Measurements from ENCODE around the gene TNMD. TPM values are rescaled to one million over a fixed set of nuclear protein-coding genes. Genes with fewer than 3 reads are reported as not detected.

TNMD gene
- total and polyA plus RNA-seq, 8 donors = 0.46 to 0.61 TPM; not detected in 6

GRCh38 chrX:100647739-100648138 lies 63.0 kb downstream of the TNMD start:
- 55 to 69% methylated on average over 2 of the region's 2 CpGs for WGBS, 2 donors
- Histone ChIP-seq H3K27ac (no peak overlapping the region), H3K36me3 (no peaks in the 10 kb centered on the region), H3K27me3 (no peaks in the 10 kb centered on the region), H3K9me3 (no peaks in the 10 kb centered on the region), H3K4me3 (no peak overlapping the region), H3K4me1 (no peaks in the 10 kb centered on the region)
- ATAC-seq (no peak), DNase-seq (no peak), FAIRE-seq (no peak)
- TF ChIP-seq CTCF (IDR thresholded peaks at IDR 0.05) = no peak
- intact Hi-C loops (cut with DNase I) = no loop called here

GRCh38 chrX:100648458-100649417 lies 64.0 kb downstream of the TNMD start:
- no peaks in the 10 kb centered on the region for H3K9me3 ChIP-seq
- TF ChIP-seq CTCF (IDR thresholded peaks at IDR 0.05) = no peak
- intact Hi-C loops (cut with DNase I) = no loop called here
- no peak for DNase-seq
- 58 to 67% methylated on average over 8 of the region's 8 CpGs for WGBS, 2 donors
- H3K4me1 ChIP-seq = no peaks in the 10 kb centered on the region
- no peaks in the 10 kb centered on the region for H3K27me3 ChIP-seq
- H3K36me3 ChIP-seq = no peaks in the 10 kb centered on the region
- FAIRE-seq = no peak
- H3K4me3 ChIP-seq = no peak overlapping the region
- peak in 3 of 4 donors; percentile 12 to 36 (median 31) for ATAC-seq
- peak overlapping the region in 2 of 4 donors; percentile 31 to 60 for H3K27ac ChIP-seq

Other genes starting within 250 kb of the TNMD start
- under 1 TPM; 0.14 to 0.44 (median 0.25) TPM for gene PCDH19, start 174.7 kb upstream of the TNMD start, total RNA-seq
- under 1 TPM; 0.08 to 0.14 TPM for gene PCDH19, start 174.7 kb upstream of the TNMD start, polyA plus RNA-seq
- 10 to 100 TPM in 4 of 6 donors, 1 to 10 TPM in 2; 8.6 to 24.3 (median 12.1) TPM for gene TSPAN6, start 51.9 kb downstream of the TNMD start, total RNA-seq
- gene TSPAN6, start 51.9 kb downstream of the TNMD start, polyA plus RNA-seq = 10 to 100 TPM; 11.4 to 22.8 TPM
- 10 to 100 TPM in 1 of 6 donors, 1 to 10 TPM in 4, under 1 TPM in 1; 0.98 to 13.1 (median 3.6) TPM for gene SRPX2, start 59.3 kb downstream of the TNMD start, total RNA-seq
- 1 to 10 TPM; 2.2 to 2.7 TPM for gene SRPX2, start 59.3 kb downstream of the TNMD start, polyA plus RNA-seq
- gene SYTL4, start 147.2 kb downstream of the TNMD start, total RNA-seq = 10 to 100 TPM in 2 of 6 donors, 1 to 10 TPM in 4; 3.2 to 12.3 (median 7.9) TPM
- 10 to 100 TPM in 1 of 2 donors, 1 to 10 TPM in 1; 4.0 to 23.7 TPM for gene SYTL4, start 147.2 kb downstream of the TNMD start, polyA plus RNA-seq
- 1 to 10 TPM; 2.5 to 6.0 (median 4.7) TPM for gene CSTF2, start 235.5 kb downstream of the TNMD start, total RNA-seq
- gene CSTF2, start 235.5 kb downstream of the TNMD start, polyA plus RNA-seq = 1 to 10 TPM; 1.6 to 4.1 TPM